Caki2 (cell line): Measurements from ENCODE around the gene RFX3. TPM values are rescaled to one million over a fixed set of nuclear protein-coding genes. Genes with fewer than 3 reads are reported as not detected.

ENCODE experiments used
- DNase-seq: peaks from one replicate; pipeline ENCODE4 v3.0.0-alpha.2; 2015; ENCODE audit warnings: low read depth
- in situ Hi-C: cut with HindIII; loops from 2 replicates; pipeline ENCODE4 v1.10.0; 2016; ENCODE audit warnings: low sequenced_read_pairs, low pct_unique_long_range_greater_than_20kb, mixed read lengths
- total RNA-seq: library from RNA; depleted of rRNA; stranded (reverse); fragments of >200 nt; shearing (Covaris generic); gene quantifications from 2 replicates; pipeline ENCODE4 v1.2.3, GENCODE V29; 2014; ENCODE audit warnings: low replicate concordance

The RFX3 gene
- total RNA-seq, 1 experiment from 2014 or later = 0.30 TPM

- in situ Hi-C loops = no loop called here
Measured at GRCh38 chr9:3214741-3215140, 311.1 kb downstream of the RFX3 start.

GRCh38 chr9:3205421-3206095, 320.2 kb downstream of the RFX3 start:
- no peak for DNase-seq
- in situ Hi-C loops = no loop called here

More at GRCh38 chr9:3214741-3215140, 311.1 kb downstream of the RFX3 start:
- DNase-seq = no peak

- in situ Hi-C loops = no loop called here
- DNase-seq = no peak
Measured at GRCh38 chr9:3200331-3200774, 325.4 kb downstream of the RFX3 start.

GRCh38 chr9:3193791-3194190, 332.0 kb downstream of the RFX3 start:
- no peak for DNase-seq
- in situ Hi-C loops = no loop called here

- in situ Hi-C loops = no loop called here
- DNase-seq = no peak
Measured at GRCh38 chr9:3191715-3192114, 334.1 kb downstream of the RFX3 start.

- no peak for DNase-seq
- in situ Hi-C loops = no loop called here
Measured at GRCh38 chr9:3189113-3189861, 336.5 kb downstream of the RFX3 start.

GRCh38 chr9:3186751-3187150, 339.1 kb downstream of the RFX3 start:
- in situ Hi-C loops = no loop called here
- DNase-seq = no peak

- no peak for DNase-seq
- in situ Hi-C loops = no loop called here
Measured at GRCh38 chr9:3181049-3181953, 344.5 kb downstream of the RFX3 start.

GRCh38 chr9:3180696-3181048, 345.1 kb downstream of the RFX3 start:
- no peak for DNase-seq
- in situ Hi-C loops = no loop called here

- in situ Hi-C loops = no loop called here
- DNase-seq = no peak
Measured at GRCh38 chr9:3179711-3180110, 346.1 kb downstream of the RFX3 start.

GRCh38 chr9:3177936-3178335, 347.9 kb downstream of the RFX3 start:
- DNase-seq = no peak
- in situ Hi-C loops = no loop called here

- no peak for DNase-seq
- in situ Hi-C loops = no loop called here
Measured at GRCh38 chr9:3177146-3177761, 348.5 kb downstream of the RFX3 start.

- DNase-seq = no peak
- in situ Hi-C loops = no loop called here
Measured at GRCh38 chr9:3173374-3173773, 352.4 kb downstream of the RFX3 start.

GRCh38 chr9:3170819-3171218, 355.0 kb downstream of the RFX3 start:
- in situ Hi-C loops = no loop called here
- DNase-seq = no peak
